ENCODE results near the gene NOL9. TPM values are rescaled to one million over a fixed set of nuclear protein-coding genes. Genes with fewer than 3 reads are reported as not detected.
"Not testable (repeated sequence)": the region's sequence is repeated elsewhere in the genome, so short reads cannot be mapped to it uniquely, and the experiment has no call there.

Gene NOL9
- polyA plus RNA-seq, 1 donor: 28.3 TPM

- DNase-seq: no peak
Measured at GRCh38 chr1:6504887-6505286, 49.4 kb downstream of the NOL9 start.

DNA sequence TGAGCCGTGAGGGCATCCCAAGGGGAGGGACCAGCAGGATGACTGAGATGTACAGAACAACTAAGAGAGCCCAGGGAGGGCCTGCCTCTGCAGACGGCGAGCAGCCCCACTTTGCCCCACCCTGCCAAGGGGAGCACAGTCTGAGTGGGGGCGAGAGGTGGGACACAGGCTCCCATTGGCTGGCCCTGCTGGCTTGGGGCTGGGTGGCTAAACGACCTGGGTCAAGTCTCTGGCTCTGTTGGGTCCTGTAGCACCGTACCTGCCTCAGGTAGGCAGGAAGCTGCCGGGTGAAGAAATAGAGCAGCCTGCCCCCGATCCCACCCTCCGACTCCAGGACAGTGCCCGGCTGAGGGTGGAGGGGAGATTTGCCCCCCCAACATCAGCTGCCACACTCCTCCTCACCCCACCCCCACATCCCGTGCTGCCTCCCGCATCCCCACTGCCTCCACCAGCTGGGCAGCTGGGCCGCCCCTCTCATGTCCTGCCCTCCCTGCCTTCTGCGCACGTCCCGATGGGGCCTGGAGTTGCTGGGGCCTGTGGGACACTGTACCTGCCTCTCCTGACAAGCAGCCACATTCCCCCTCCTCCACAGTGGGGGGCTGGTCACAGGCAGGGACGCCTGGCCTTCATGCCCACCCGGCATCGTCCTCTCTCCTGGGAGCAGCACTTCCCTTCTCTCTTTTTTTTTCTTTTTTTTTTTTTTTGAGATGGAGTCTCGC, 50.3 kb downstream of the NOL9 start:
- DNase-seq: no peak

DNA sequence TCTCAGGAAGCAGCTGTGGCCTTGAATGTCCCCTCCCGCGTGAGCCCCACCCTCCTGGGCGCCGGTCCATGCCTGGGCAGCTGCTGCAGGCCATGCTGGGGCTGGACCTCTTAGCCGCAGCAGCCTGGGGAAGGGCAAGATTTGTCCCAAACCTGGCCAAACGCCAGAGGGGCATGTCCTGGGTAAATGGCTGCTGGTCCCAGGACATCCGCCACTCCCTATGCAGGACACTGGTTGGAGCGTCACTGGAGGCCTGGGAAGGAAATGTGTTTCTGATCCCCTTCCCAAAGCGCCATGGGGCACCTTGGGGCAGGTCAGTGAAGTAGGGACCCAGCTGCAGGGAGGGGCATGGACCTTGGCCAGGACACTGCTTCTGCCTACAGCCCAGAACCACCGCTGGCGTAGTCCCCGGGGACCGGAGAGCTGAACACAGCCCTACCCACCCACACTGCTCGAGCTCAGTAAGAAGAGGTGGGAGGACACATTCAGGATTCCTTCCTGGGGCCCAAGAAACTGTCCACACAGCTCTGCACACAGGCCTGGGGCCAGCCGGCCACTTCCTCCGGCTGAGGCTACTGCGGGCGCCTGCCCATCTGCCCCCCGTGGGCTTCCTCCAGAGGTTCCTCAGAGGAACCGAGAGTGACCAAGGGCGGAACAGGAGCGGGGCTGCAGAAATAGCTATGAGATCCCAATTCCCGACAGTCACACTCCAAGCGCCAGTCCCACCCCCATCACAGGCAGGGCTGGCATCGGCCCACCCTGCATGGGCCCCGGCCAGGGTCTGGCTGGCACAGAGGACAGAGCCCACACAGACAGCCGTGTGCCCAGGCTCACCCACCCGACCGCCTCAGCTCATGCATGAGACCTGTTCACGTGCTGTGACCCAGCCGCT, 52.1 kb downstream of the NOL9 start:
- DNase-seq: no peak

- DNase-seq: no peak
Measured at GRCh38 chr1:6501279-6501813, 53.0 kb downstream of the NOL9 start.

- no peak for DNase-seq
Measured at GRCh38 chr1:6500544-6501278, 53.6 kb downstream of the NOL9 start.

- DNase-seq: no peak
Measured at GRCh38 chr1:6499296-6499695, 55.0 kb downstream of the NOL9 start.

DNA sequence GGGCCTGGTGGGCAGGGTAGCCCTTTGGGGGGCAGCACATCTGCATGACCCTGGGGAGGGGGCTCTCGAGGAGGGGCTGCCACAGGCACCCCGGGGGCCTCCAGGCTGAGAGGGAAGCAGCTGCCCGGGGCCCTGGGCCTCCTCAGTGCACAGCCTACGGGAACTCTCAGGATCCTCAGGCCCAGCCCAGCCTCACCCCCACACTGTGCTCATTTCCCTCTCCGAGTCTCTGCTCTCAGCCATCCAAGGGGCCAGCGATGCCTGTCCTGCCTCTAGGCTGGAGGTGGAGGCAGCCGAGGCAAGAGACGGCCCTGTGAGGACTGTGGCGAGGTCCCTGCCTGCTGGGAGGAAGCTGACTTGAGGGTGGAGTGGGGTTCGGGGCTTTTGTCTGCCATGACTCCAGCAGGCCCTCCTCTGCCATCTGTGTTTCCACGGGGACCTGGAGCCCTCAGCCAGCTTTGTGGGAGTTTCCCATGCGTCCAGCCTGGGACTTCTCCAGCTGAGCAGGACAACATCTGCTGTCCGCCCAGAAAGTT, 55.7 kb downstream of the NOL9 start:
- DNase-seq: no peak

- no peak for DNase-seq
Measured at GRCh38 chr1:6497867-6498575, 56.3 kb downstream of the NOL9 start.

GRCh38 chr1:6497215-6497866, 57.0 kb downstream of the NOL9 start:
- DNase-seq: no peak

GRCh38 chr1:6496890-6497214, 57.5 kb downstream of the NOL9 start:
- DNase-seq: no peak

- DNase-seq: no peak
Measured at GRCh38 chr1:6496365-6496721, 58.0 kb downstream of the NOL9 start.

GRCh38 chr1:6495540-6496364, 58.6 kb downstream of the NOL9 start:
- DNase-seq: no peak

DNA sequence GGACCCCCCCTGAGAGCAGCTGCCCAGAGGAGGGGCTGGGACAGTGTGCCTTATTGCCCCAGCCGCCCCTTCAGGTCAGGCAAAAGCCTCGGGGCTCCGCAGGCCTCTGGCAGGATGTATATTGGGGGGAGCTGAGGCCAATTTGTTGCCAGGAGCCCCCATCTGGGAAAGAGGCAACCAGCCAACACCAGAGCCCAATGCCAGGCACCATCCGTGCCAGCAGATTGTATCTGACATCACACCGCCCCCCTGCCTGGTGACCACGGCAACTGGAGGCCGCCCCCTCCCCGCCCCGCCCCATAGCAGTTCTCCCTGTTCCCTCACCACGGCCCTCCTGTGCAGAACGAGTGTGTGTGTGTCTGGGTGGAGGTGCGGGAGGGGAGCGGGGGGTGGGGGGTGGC, 59.3 kb downstream of the NOL9 start:
- DNase-seq: no peak

- DNase-seq: no peak
Measured at GRCh38 chr1:6494627-6495026, 59.7 kb downstream of the NOL9 start.

GRCh38 chr1:6493834-6494223, 60.5 kb downstream of the NOL9 start:
- DNase-seq: not testable (repeated sequence)

DNA sequence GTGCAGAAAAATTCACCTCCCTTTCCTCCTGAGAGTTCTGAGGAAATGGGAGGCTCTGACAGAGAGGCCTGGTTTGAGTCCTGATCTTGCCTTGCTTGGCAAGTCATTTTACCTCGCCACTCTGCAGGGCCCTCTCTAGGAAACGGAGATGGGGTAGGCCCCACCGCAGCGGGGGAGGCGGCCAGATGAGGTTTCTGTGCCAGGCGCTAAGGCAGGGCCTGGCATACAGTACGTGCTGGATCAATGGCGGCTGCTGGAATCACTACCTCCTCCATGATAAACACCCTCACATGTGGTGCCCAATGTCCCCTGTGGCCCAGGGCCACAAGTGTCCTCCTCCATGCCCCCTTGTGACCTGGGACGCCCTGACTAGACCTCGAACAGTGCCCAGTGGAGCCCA, 62.3 kb downstream of the NOL9 start:
- DNase-seq: no peak

- DNase-seq: no peak
Measured at GRCh38 chr1:6491480-6491962, 62.8 kb downstream of the NOL9 start, which contains the start of gene PLEKHG5. Gene PLEKHG5, minus strand, starts transcription at chr1:6491667. Its CDS starts 14,096 bp downstream, at chr1:6477571.

GRCh38 chr1:6491081-6491449, 63.2 kb downstream of the NOL9 start:
- no peak for DNase-seq

DNA sequence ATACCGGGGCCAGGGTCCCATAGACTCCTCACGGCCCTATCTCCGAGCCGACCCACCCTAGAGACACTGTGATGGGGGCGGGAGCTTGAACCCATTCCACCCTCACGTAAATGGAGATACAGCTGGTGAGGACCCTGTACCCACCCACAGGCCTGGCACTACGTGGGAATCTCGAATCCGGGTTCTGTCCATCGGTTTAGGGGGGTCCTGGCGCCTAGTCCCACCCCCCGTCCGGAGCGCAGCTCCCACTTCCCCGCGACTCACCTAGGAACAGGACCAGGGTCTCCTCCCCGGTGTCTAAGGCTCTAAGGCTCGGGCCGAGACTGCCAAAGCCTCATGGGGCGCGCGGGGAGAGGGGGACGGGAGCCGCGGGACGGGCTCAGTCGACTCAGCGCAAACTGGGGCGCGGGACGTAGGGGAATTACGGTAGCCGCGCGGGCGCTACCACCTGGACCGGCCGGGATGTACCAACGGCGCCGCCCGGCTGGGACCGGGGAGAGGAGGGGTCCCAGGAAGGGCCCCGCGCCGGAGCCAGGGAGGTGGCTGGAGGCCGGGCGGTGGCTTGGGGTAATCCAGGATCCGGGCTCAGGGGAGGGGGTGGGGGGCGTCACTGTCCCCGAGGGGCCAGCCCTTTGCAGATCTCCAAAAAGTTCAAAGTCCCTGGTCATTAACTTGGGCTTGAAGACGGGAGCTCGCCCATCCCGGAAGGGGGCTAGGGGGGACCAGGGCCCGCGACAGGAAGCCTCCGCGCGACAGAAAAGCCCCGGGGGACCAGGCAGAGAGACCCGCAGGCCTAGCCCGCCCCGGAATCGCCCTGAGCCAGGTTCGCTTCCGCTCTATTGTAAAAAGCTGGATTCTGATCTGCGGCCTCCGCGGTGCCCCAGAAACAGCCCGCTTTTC, 63.9 kb downstream of the NOL9 start:
- peak; percentile 77 for DNase-seq
